Neural cell (in vitro differentiated cells): ENCODE data around the gene GPR161.

ENCODE experiments used
- CTCF ChIP-seq: fragments of 450-650 bp; IDR thresholded peaks from 2 replicates; pipeline ENCODE4 v1.5.1; 2014; ENCODE audit warnings: antibody characterized with exemption, mild to moderate bottlenecking, moderate library complexity; ENCODE audit not compliant: poor library complexity, severe bottlenecking
- RAD21 ChIP-seq: fragments of 450-650 bp; conservative IDR thresholded peaks from 2 replicates; pipeline ENCODE4 v1.6.1; 2014; ENCODE audit warnings: antibody characterized with exemption, mild to moderate bottlenecking, moderate library complexity
- TAF1 ChIP-seq: IDR thresholded peaks from 2 replicates; pipeline ENCODE4 v1.6.1; 2012; ENCODE audit warnings: low read depth

- no peak for TF ChIP-seq RAD21
- TF ChIP-seq TAF1: no peak
- no peak for TF ChIP-seq CTCF
Measured at GRCh38 chr1:168079761-168080160, 57.0 kb downstream of the GPR161 start.
